ENCODE results near the gene ST8SIA4.
"Not testable (repeated sequence)": the region's sequence is repeated elsewhere in the genome, so short reads cannot be mapped to it uniquely, and the experiment has no call there.

Gene ST8SIA4

DNA sequence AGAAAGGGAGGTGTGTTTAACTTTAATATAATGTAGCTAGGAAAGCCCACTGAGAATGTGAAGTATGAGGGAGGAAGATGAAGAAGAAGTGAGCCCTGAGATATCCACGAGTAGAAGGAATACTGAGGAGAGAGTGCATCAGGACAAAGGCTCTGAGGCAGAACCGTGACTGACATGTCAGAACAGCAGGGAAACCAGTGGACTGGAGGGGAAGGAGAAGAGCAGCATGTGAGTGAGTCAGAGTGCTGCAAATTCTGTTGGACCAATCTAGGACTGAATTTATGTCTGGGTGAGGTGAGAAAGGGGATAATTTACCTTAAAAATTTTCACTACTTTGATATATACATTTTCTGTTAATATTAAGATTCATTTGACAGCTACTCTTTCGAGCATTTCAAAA lies 110.3 kb downstream of the ST8SIA4 start:
- H3K9me3 ChIP-seq (ENCODE audit: low read length), result no peaks in the 10 kb centered on the region
- no peak overlapping the region for H3K27ac ChIP-seq (ENCODE audit: low read depth, low read length)
- H3K4me3 ChIP-seq (ENCODE audit: low read depth in 1 of 2, low read length in 2 of 2), result no peak overlapping the region
- H3K27me3 ChIP-seq (ENCODE audit: control insufficient read depth in 1 of 2, insufficient read depth in 2 of 2, low read length in 2 of 2), result no peaks in the 10 kb centered on the region
- H3K36me3 ChIP-seq (ENCODE audit: insufficient read depth, low read length), result no peaks in the 10 kb centered on the region
- no peaks in the 10 kb centered on the region for H3K4me1 ChIP-seq (ENCODE audit: insufficient read depth, low read length)
- no peak overlapping the region for H3K9ac ChIP-seq (ENCODE audit: low read length)

DNA sequence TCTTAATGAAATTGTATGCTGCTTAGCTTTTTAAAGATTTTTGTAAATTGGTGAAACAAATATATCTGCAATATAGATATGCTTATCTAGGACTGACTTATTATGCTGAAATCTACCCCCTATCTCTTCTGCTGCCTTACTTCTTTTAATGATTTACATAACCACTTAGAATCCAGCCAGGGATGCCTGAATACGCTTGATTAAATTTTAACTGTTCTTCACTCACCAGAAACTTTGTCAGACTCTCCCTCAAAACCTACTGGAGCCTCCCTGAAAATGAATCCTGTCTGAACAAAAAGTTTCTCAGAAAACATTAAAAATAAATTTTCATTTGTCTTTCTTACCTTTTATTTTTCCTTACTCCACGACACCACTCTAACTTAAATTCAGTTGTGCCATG lies 111.7 kb downstream of the ST8SIA4 start:
- H3K9ac ChIP-seq (ENCODE audit: low read length), result no peak overlapping the region
- no peaks in the 10 kb centered on the region for H3K4me1 ChIP-seq (ENCODE audit: insufficient read depth, low read length)
- no peak overlapping the region for H3K4me3 ChIP-seq (ENCODE audit: low read depth in 1 of 2, low read length in 2 of 2)
- no peaks in the 10 kb centered on the region for H3K9me3 ChIP-seq (ENCODE audit: low read length)
- no peak overlapping the region for H3K27ac ChIP-seq (ENCODE audit: low read depth, low read length)
- no peaks in the 10 kb centered on the region for H3K36me3 ChIP-seq (ENCODE audit: insufficient read depth, low read length)
- H3K27me3 ChIP-seq (ENCODE audit: control insufficient read depth in 1 of 2, insufficient read depth in 2 of 2, low read length in 2 of 2), result no peaks in the 10 kb centered on the region

- Histone ChIP-seq H3K4me3 (ENCODE audit: low read depth in 1 of 2, low read length in 2 of 2) (no peak overlapping the region), H3K4me1 (ENCODE audit: insufficient read depth, low read length) (no peaks in the 10 kb centered on the region), H3K36me3 (ENCODE audit: insufficient read depth, low read length) (no peaks in the 10 kb centered on the region), H3K27me3 (ENCODE audit: control insufficient read depth in 1 of 2, insufficient read depth in 2 of 2, low read length in 2 of 2) (no peaks in the 10 kb centered on the region), H3K27ac (ENCODE audit: low read depth, low read length) (no peak overlapping the region), H3K9ac (ENCODE audit: low read length) (no peak overlapping the region), H3K9me3 (ENCODE audit: low read length) (no peaks in the 10 kb centered on the region)
Observed at GRCh38 chr5:100790951-100791350, 112.1 kb downstream of the ST8SIA4 start.

DNA sequence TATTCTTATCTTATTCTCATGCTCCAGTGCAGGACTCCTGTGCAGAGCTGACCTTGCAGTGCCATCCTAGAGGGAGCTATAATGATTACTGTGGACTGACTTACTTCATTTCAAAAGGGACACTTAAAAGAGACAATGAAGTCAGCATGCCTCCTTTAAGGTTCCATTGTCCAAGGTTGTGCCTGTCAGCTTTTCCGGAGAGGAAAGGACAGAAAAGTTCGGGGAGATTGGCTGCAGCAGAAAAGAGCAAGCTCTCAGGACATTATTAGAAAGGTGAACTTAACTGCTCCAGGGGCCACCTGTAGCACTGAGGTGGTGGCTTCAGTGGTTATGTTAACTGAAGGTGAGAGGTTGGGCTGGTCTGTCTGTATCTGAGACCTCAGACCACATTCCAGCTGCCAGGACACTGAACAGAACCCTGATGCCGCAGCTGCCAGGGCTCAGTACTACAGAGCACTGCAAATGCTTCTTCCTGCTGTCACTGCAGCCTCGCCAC lies 112.9 kb downstream of the ST8SIA4 start:
- Histone ChIP-seq H3K27ac (ENCODE audit: low read depth, low read length) (no peak overlapping the region), H3K9me3 (ENCODE audit: low read length) (no peaks in the 10 kb centered on the region), H3K27me3 (ENCODE audit: control insufficient read depth in 1 of 2, insufficient read depth in 2 of 2, low read length in 2 of 2) (no peaks in the 10 kb centered on the region), H3K9ac (ENCODE audit: low read length) (no peak overlapping the region), H3K36me3 (ENCODE audit: insufficient read depth, low read length) (no peaks in the 10 kb centered on the region), H3K4me1 (ENCODE audit: insufficient read depth, low read length) (no peaks in the 10 kb centered on the region), H3K4me3 (ENCODE audit: low read depth in 1 of 2, low read length in 2 of 2) (no peak overlapping the region)

DNA sequence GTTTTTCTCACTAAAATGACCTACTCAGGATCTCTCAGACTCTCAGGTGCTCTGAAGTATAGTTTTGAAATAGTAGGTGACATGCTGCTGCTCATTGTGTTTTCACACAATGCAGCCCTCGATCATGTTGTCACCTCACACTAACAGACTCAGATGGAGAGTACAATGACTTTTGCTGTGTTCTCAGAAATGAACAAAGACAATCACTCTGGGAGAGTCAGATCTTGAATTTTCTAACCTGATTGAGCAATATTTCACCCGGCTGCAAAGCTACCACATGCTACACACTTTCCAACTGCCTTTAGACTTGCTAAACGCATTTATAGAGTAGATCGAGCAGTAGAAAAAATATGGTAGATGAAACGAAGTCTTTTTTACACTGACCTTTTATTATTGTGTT lies 113.4 kb downstream of the ST8SIA4 start:
- Histone ChIP-seq H3K4me3 (ENCODE audit: low read depth in 1 of 2, low read length in 2 of 2) (no peak overlapping the region), H3K4me1 (ENCODE audit: insufficient read depth, low read length) (no peaks in the 10 kb centered on the region), H3K9ac (ENCODE audit: low read length) (no peak overlapping the region), H3K36me3 (ENCODE audit: insufficient read depth, low read length) (no peaks in the 10 kb centered on the region), H3K27me3 (ENCODE audit: control insufficient read depth in 1 of 2, insufficient read depth in 2 of 2, low read length in 2 of 2) (no peaks in the 10 kb centered on the region), H3K9me3 (ENCODE audit: low read length) (no peaks in the 10 kb centered on the region), H3K27ac (ENCODE audit: low read depth, low read length) (no peak overlapping the region)

GRCh38 chr5:100788417-100788816 lies 114.7 kb downstream of the ST8SIA4 start:
- Histone ChIP-seq H3K9me3 (ENCODE audit: low read length) (no peaks in the 10 kb centered on the region), H3K9ac (ENCODE audit: low read length) (no peak overlapping the region), H3K27me3 (ENCODE audit: control insufficient read depth in 1 of 2, insufficient read depth in 2 of 2, low read length in 2 of 2) (no peaks in the 10 kb centered on the region), H3K27ac (ENCODE audit: low read depth, low read length) (no peak overlapping the region), H3K4me3 (ENCODE audit: low read depth in 1 of 2, low read length in 2 of 2) (no peak overlapping the region), H3K4me1 (ENCODE audit: insufficient read depth, low read length) (no peaks in the 10 kb centered on the region), H3K36me3 (ENCODE audit: insufficient read depth, low read length) (no peaks in the 10 kb centered on the region)

- no peaks in the 10 kb centered on the region for H3K4me1 ChIP-seq (ENCODE audit: insufficient read depth, low read length)
- H3K9ac ChIP-seq (ENCODE audit: low read length), result no peak overlapping the region
- no peaks in the 10 kb centered on the region for H3K27me3 ChIP-seq (ENCODE audit: control insufficient read depth in 1 of 2, insufficient read depth in 2 of 2, low read length in 2 of 2)
- no peaks in the 10 kb centered on the region for H3K36me3 ChIP-seq (ENCODE audit: insufficient read depth, low read length)
- no peaks in the 10 kb centered on the region for H3K9me3 ChIP-seq (ENCODE audit: low read length)
- no peak overlapping the region for H3K27ac ChIP-seq (ENCODE audit: low read depth, low read length)
- H3K4me3 ChIP-seq (ENCODE audit: low read depth in 1 of 2, low read length in 2 of 2), result no peak overlapping the region
Observed at GRCh38 chr5:100787648-100788047, 115.4 kb downstream of the ST8SIA4 start.

- not testable (repeated sequence) for H3K36me3 ChIP-seq (ENCODE audit: insufficient read depth, low read length); H3K27me3 ChIP-seq (ENCODE audit: control insufficient read depth in 1 of 2, insufficient read depth in 2 of 2, low read length in 2 of 2); H3K9ac ChIP-seq (ENCODE audit: low read length); H3K4me1 ChIP-seq (ENCODE audit: insufficient read depth, low read length); H3K27ac ChIP-seq (ENCODE audit: low read depth, low read length); H3K9me3 ChIP-seq (ENCODE audit: low read length); H3K4me3 ChIP-seq (ENCODE audit: low read depth in 1 of 2, low read length in 2 of 2)
Observed at GRCh38 chr5:100785536-100785935, 117.5 kb downstream of the ST8SIA4 start.

DNA sequence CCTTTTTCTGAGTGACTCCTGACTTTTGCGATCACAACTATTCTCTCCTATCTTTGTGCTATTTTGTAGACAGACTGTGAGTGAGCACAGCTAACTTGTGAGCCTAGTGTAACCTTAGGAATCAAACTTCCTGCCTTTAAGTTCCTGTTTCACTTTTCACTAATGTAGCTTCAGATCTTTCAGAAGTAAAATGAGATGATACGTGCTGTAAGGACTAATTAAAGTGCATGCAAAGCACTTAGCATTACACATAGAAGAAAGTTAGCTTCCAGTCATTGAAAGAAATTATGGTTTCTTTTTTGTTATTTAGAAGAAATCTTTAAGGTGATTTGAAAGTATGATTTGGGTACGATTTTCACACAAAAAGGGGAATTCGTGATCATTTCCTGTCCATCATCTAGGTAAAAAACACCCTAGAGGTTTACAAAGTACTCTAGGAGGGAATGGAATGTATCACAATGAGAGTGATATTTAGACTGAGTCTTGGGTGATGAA lies 122.7 kb downstream of the ST8SIA4 start:
- H3K27ac ChIP-seq (ENCODE audit: low read depth, low read length), result no peak overlapping the region
- H3K36me3 ChIP-seq (ENCODE audit: insufficient read depth, low read length), result no peaks in the 10 kb centered on the region
- no peak overlapping the region for H3K4me3 ChIP-seq (ENCODE audit: low read depth in 1 of 2, low read length in 2 of 2)
- H3K4me1 ChIP-seq (ENCODE audit: insufficient read depth, low read length), result no peaks in the 10 kb centered on the region
- H3K9ac ChIP-seq (ENCODE audit: low read length), result no peak overlapping the region
- no peaks in the 10 kb centered on the region for H3K27me3 ChIP-seq (ENCODE audit: control insufficient read depth in 1 of 2, insufficient read depth in 2 of 2, low read length in 2 of 2)
- H3K9me3 ChIP-seq (ENCODE audit: low read length), result no peaks in the 10 kb centered on the region

- H3K4me3 ChIP-seq (ENCODE audit: low read depth in 1 of 2, low read length in 2 of 2), result no peak overlapping the region
- H3K4me1 ChIP-seq (ENCODE audit: insufficient read depth, low read length), result no peaks in the 10 kb centered on the region
- H3K9me3 ChIP-seq (ENCODE audit: low read length), result no peaks in the 10 kb centered on the region
- H3K36me3 ChIP-seq (ENCODE audit: insufficient read depth, low read length), result no peaks in the 10 kb centered on the region
- no peak overlapping the region for H3K27ac ChIP-seq (ENCODE audit: low read depth, low read length)
- no peak overlapping the region for H3K9ac ChIP-seq (ENCODE audit: low read length)
- H3K27me3 ChIP-seq (ENCODE audit: control insufficient read depth in 1 of 2, insufficient read depth in 2 of 2, low read length in 2 of 2), result no peaks in the 10 kb centered on the region
Observed at GRCh38 chr5:100779669-100780375, 123.3 kb downstream of the ST8SIA4 start.

DNA sequence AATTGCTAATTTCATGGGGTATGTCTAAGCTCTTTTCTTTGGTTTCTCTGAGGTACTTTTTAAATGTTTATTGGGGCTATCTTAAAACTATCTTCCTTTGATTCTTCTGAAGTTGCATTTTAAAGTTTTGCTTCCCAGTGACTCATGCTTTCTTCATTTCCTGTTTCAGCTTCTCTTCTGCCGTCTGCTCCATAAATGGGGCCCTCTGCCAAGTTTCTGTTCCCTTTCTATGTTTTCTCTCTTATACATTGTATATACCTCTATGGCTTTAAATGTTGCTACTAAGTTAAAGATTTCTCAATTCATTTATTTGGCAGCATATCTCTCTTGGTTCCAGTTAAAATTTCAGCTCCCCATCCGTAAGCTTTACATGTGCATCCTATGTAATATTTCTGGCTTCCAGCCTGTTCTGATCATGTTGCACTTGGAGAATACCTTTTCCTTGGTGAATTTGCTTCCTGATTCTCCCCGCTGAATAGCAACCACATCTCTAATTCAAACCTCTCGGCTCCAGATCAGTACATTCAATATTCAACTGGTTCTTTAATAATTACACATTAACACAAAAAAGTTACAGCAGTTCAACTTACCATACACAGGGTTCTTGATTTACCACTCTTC lies 125.3 kb downstream of the ST8SIA4 start:
- Histone ChIP-seq H3K9me3 (ENCODE audit: low read length) (no peaks in the 10 kb centered on the region), H3K27ac (ENCODE audit: low read depth, low read length) (no peak overlapping the region), H3K36me3 (ENCODE audit: insufficient read depth, low read length) (no peaks in the 10 kb centered on the region), H3K4me3 (ENCODE audit: low read depth in 1 of 2, low read length in 2 of 2) (no peak overlapping the region), H3K27me3 (ENCODE audit: control insufficient read depth in 1 of 2, insufficient read depth in 2 of 2, low read length in 2 of 2) (no peaks in the 10 kb centered on the region), H3K9ac (ENCODE audit: low read length) (no peak overlapping the region), H3K4me1 (ENCODE audit: insufficient read depth, low read length) (no peaks in the 10 kb centered on the region)

GRCh38 chr5:100775533-100775855 lies 127.6 kb downstream of the ST8SIA4 start:
- Histone ChIP-seq H3K4me3 (ENCODE audit: low read depth in 1 of 2, low read length in 2 of 2) (no peak overlapping the region), H3K9me3 (ENCODE audit: low read length) (no peaks in the 10 kb centered on the region), H3K27ac (ENCODE audit: low read depth, low read length) (no peak overlapping the region), H3K4me1 (ENCODE audit: insufficient read depth, low read length) (no peaks in the 10 kb centered on the region), H3K36me3 (ENCODE audit: insufficient read depth, low read length) (no peaks in the 10 kb centered on the region), H3K9ac (ENCODE audit: low read length) (no peak overlapping the region), H3K27me3 (ENCODE audit: control insufficient read depth in 1 of 2, insufficient read depth in 2 of 2, low read length in 2 of 2) (no peaks in the 10 kb centered on the region)

Measured in muscle layer of colon (tissue), 2 donors.